GM12873 (cell line): ENCODE data around the gene XNDC1N.

ENCODE experiments used
- CTCF ChIP-seq: IDR thresholded peaks from 2 replicates; pipeline ENCODE4 v1.5.1; 2012; ENCODE audit warnings: low read depth, mild to moderate bottlenecking, moderate library complexity, low read length, control low read depth; ENCODE audit not compliant: insufficient read depth; ENCODE audit errors: missing control alignments

The XNDC1N gene, protein sequence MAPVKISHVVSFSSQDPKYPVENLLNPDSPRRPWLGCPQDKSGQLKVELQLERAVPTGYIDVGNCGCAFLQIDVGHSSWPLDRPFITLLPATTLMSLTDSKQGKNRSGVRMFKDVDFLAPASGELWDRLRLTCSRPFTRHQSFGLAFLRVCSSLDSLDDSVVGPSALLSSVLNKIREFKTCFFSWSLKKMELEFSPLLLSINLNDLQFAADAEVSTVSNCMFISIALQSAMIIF

DNA sequence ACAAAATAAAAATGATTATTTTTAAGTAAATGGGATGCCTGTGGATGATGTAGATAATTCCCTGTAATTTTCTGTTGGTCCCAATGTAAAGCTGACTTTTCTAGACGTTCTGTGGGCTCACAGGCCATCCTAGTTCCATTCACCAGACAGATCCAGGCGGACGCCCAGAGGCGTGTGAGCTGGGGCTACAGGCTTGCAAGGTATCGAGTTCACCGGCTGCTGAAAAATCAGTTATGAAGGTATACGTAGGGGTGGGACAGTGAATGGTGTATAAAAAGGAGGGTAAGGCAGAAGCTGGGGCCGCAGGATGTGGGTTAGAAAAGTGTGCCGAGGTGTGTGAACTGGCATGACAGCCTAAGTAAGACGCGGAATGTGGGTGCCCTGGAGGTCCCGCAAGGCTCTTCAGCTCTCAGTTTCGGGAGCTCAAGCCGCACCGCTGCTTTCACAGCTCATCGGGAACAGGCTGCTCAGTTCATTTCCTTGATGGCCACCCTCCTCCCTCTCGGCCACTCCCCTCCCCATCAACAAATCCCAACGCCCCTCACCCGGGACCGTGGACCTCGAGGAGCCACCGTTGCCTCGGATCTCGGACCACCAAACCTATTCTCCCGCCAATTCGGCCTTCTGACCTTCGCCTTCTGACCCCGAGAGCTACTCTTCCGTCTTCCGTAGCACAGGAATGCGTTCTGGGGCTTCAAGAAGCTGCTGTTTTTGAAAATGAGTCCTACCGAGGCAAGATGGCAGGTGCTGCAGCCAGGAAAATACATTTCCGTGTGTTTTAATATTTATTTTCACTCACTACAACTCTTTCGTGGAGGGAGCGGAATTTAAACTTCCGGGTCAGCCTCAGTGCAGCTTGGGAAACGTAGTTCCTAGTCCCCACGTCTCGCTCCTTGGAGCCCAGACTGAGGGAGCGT is at the start of gene XNDC1N:
TSS of gene XNDC1N (minus strand) at position 775 of the 917 bp plus-strand sequence. CDS start 5,241 bp downstream, outside the sequence.
- no peak for TF ChIP-seq CTCF

DNA sequence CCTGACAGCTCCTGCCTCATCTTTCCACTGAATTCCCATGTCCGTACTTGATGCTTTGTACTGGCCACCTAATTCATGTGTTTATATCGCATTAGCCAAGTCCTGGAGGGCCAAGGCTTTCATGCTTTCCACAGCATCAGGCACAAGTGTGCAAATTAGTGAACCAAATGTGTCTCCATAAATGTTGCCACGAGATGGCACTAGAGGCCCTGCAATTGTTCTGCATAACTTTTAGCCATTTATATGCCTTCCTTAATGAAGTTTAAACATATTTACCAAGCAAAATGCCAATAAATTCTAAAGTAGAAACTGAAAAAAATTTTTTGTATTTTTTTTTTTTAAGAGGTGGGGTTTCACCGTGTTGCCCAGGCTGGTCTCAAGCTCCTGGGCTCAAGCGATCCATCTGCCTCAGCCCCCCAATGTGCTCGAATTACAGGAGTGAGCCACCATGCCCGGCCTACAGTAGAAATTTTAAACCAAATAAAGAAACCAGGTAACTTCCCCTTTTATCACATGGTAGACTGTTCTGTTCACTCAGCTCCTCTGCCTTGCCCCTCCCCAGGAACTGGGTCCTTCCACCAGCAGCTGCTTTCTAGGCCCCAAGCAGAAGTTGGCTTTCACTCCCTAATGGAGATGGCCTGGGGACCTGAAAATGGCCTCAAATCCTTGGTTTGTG is 49.5 kb upstream of the XNDC1N start:
- peak; percentile 65 for TF ChIP-seq CTCF

- no peak for TF ChIP-seq CTCF
These were observed 48.7 kb upstream of the XNDC1N start for GRCh38 chr11:71977090-71977489.

DNA sequence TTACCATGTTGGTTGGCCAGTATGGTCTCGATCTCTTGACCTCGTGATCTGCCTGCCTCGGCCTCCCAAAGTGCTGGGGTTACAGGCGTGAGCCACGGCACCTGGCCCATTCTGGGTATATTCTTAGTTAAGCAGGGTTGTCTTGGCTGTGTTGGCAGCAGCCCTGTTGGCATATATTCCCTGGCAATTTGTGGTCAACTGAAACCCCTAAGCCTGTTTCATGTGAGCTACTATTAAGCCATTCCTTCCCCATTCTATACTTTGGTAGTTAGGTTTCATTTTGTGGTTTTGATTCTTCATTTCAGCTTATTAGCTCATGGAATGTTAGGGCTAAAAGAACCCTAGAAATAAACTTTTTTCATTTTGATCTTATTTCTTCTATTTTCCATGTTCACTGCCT is 48.2 kb upstream of the XNDC1N start:
- TF ChIP-seq CTCF = no peak

DNA sequence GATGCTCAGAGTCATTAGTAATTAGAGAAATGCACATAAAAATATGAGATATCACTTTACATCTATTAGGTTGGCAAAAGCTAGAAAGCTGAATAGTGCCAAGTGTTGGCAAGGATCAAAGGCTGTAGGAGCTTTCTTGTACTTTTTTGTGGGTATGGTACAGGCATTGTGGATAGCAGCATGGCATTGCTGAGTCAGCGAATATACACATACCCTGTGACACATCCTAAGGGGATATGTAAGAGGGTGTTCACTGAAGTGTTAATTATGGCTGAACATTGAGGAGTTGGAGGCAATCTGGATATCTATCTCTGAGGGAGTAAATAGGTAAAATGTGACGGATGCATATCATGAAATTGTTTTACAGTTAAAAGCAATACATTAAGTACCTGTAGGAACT is 43.3 kb upstream of the XNDC1N start:
- no peak for TF ChIP-seq CTCF

DNA sequence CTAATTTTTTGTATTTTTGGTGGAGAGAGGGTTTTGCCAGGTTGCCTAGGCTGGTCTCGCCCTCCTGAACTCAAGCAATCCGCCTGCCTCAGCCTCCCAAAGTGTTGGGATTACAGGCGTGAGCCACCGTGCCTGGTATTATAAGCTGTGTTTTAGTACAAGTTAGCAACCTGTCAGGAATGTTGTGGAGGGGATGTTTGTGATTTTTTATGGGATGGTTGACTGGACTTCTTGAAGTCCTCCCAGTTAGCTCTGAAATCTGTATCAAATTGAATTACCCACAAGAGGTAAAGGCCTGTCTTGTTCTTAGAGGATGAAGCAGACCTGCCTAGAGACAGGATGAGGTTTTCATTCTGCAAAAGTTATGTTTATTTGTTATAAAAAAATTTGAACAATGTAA is 36.2 kb upstream of the XNDC1N start:
- TF ChIP-seq CTCF = no peak

GRCh38 chr11:71963468-71963867 is 35.1 kb upstream of the XNDC1N start:
- no peak for TF ChIP-seq CTCF
